NT2/D1 (cell line): Measurements from ENCODE around the gene ECHS1.

Experiments used
- SUZ12 ChIP-seq: IDR thresholded peaks from 2 replicates; pipeline ENCODE4 v1.6.1; 2011; ENCODE audit not compliant: insufficient read length, insufficient read depth; ENCODE audit errors: extremely low read depth
- ZNF274 ChIP-seq: IDR thresholded peaks from 2 replicates; pipeline ENCODE4 v1.6.1; 2011; ENCODE audit warnings: mild to moderate bottlenecking, low read depth, low read length

- TF ChIP-seq ZNF274 (no peak), SUZ12 (no peak)
Measured at GRCh38 chr10:133383551-133383950, 10.4 kb upstream of the ECHS1 start.
